Kidney (tissue), 14 donors: ENCODE results near the gene GALNT14. TPM values are rescaled to one million over a fixed set of nuclear protein-coding genes. Genes with fewer than 3 reads are reported as not detected.

Experiments used
- DNase-seq, 5 donors: peaks; one replicate each; pipeline ENCODE4 v3.0.0-alpha.2; 2013 to 2020
- FAIRE-seq: peaks from 2 replicates; lab custom pipeline; 2012; peaks lifted over from hg19 to GRCh38; lab: Jason Lieb, UNC
- H3K27ac ChIP-seq, 2 donors: one replicate each; pipeline ENCODE4 v1.7.0; 2013; ENCODE audit warnings: low read depth in 2 of 2, low read length in 2 of 2, inconsistent platforms in 1 of 2
- H3K27me3 ChIP-seq: one replicate; pipeline ENCODE4 v1.7.1; 2013; ENCODE audit warnings: low read length, inconsistent platforms; ENCODE audit not compliant: control insufficient read depth, insufficient read depth
- H3K36me3 ChIP-seq, 3 donors: one replicate each; pipeline versions ENCODE4 v1.7.0 to v1.7.1; 2013; ENCODE audit warnings: low read length in 3 of 3, control low read depth in 1 of 3, inconsistent platforms in 1 of 3; ENCODE audit not compliant: insufficient read depth in 3 of 3, control insufficient read depth in 2 of 3
- H3K4me1 ChIP-seq, 3 donors: one replicate each; pipeline versions ENCODE4 v1.7.0 to v1.7.1; 2013; ENCODE audit warnings: low read length in 3 of 3, inconsistent platforms in 1 of 3, low read depth in 1 of 3; ENCODE audit not compliant: control insufficient read depth in 2 of 3, insufficient read depth in 2 of 3
- H3K4me3 ChIP-seq, 3 donors: one replicate each; pipeline versions ENCODE4 v1.7.0 to v1.8.1; 2013; ENCODE audit warnings: low read length in 3 of 3, control low read depth in 1 of 3, inconsistent platforms in 1 of 3
- H3K9ac ChIP-seq, 3 donors: one replicate each; pipeline versions ENCODE4 v1.7.0 to v1.7.1; 2013; ENCODE audit warnings: low read length in 3 of 3, control low read depth in 1 of 3, inconsistent platforms in 1 of 3
- H3K9me3 ChIP-seq, 3 donors: one replicate each; pipeline versions ENCODE4 v1.7.0 to v1.7.1; 2013; ENCODE audit warnings: low read length in 3 of 3, control low read depth in 1 of 3, inconsistent platforms in 1 of 3; ENCODE audit not compliant: control insufficient read depth in 2 of 3, insufficient read depth in 1 of 3
- CTCF ChIP-seq: IDR thresholded peaks from 3 replicates; pipeline ENCODE4 v1.5.1; 2012; ENCODE audit warnings: mild to moderate bottlenecking, moderate library complexity, borderline replicate concordance; ENCODE audit not compliant: insufficient read depth; ENCODE audit errors: extremely low read depth
- intact Hi-C: fragments of 100-400 bp; cut with DNase I; formaldehyde crosslinking; loops from one replicate; pipeline ENCODE4 v1.11.1; 2022
- polyA plus RNA-seq: library from polyadenylated mRNA; stranded (reverse); fragments of 350-450 nt; fragmentation: Illumina TruSeq; extraction: RNeasy Lipid Tissue Mini Kit (QIAGEN cat#74804); gene quantifications from one replicate; pipeline ENCODE4 v1.2.3, GENCODE V29; 2014; ENCODE audit warnings: low read depth, low replicate concordance; ENCODE audit not compliant: insufficient read depth
- total RNA-seq: library from RNA; stranded (reverse); fragmentation: NEBNext Ultra II Directional; extraction: Animal tissue kit (Norgen Biotek cat#: 25700); gene quantifications from one replicate; pipeline ENCODE4 v1.2.1, GENCODE V29; 2021
- donor health status: control.
- donor health status: control.
- donor health status: control.
- donor health status: control.
- donor health status: control.
- donor health status: DM: yes; HTN: yes; CAD: no.
- donor health status: Normal renal cell carcinoma (clear cell type).

Gene GALNT14
- total and polyA plus RNA-seq, 2 donors from 2014 or later, result 84.6 to 90.3 TPM

GRCh38 chr2:31088504-31089195 is 49.6 kb downstream of the GALNT14 start:
- H3K4me3 ChIP-seq, result no peak overlapping the region
- no peak overlapping the region for H3K27ac ChIP-seq
- no peak for FAIRE-seq
- no peaks in the 10 kb centered on the region for H3K9me3 ChIP-seq
- H3K4me1 ChIP-seq, result peaks cover 0 to 22% (median 13%) of the 10 kb centered on the region in 3 donors
- intact Hi-C loops, result no loop called here
- no peaks in the 10 kb centered on the region for H3K27me3 ChIP-seq
- TF ChIP-seq CTCF, result no peak
- DNase-seq, result no peak
- H3K36me3 ChIP-seq, result peaks cover 0 to 11% (median 0%) of the 10 kb centered on the region in 3 donors
- H3K9ac ChIP-seq, result no peak overlapping the region

GRCh38 chr2:31087491-31087890 is 50.7 kb downstream of the GALNT14 start:
- intact Hi-C loops, result no loop called here

GRCh38 chr2:31086590-31086989 is 51.6 kb downstream of the GALNT14 start:
- Histone ChIP-seq H3K27me3 (no peaks in the 10 kb centered on the region), H3K9me3 (no peaks in the 10 kb centered on the region), H3K4me3 (no peak overlapping the region), H3K4me1 (peaks cover 0 to 31% (median 24%) of the 10 kb centered on the region in 3 donors), H3K36me3 (peaks cover 0 to 11% (median 0%) of the 10 kb centered on the region in 3 donors), H3K9ac (no peak overlapping the region), H3K27ac (no peak overlapping the region)
- no peak for TF ChIP-seq CTCF
- intact Hi-C loops, result no loop called here
- no peak for DNase-seq
- FAIRE-seq, result no peak

More at GRCh38 chr2:31087491-31087890, 50.7 kb downstream of the GALNT14 start:
- TF ChIP-seq CTCF, result no peak
- H3K9me3 ChIP-seq, result no peaks in the 10 kb centered on the region
- H3K4me3 ChIP-seq, result no peak overlapping the region
- H3K27me3 ChIP-seq, result no peaks in the 10 kb centered on the region
- H3K9ac ChIP-seq, result no peak overlapping the region
- peak in 1 of 5 donors; percentile 24 for DNase-seq
- H3K27ac ChIP-seq, result no peak overlapping the region
- H3K36me3 ChIP-seq, result peaks cover 0 to 11% (median 0%) of the 10 kb centered on the region in 3 donors
- FAIRE-seq, result no peak
- H3K4me1 ChIP-seq, result peaks cover 0 to 24% (median 15%) of the 10 kb centered on the region in 3 donors
